HepG2 (cell line): Measurements from ENCODE around the gene MXRA7. TPM values are rescaled to one million over a fixed set of nuclear protein-coding genes. Genes with fewer than 3 reads are reported as not detected.
A peak's percentile ranks its signal among the peaks of the same experiment; 100 is the strongest.

Source experiments
- ARNTL ChIP-seq: sonication (generic); formaldehyde crosslinking; IDR thresholded peaks from 2 replicates; pipeline ENCODE4 v1.4.0; 2020; ENCODE audit warnings: mild to moderate bottlenecking, missing genetic modification reagents
- PHF8 ChIP-seq: sonication (generic); formaldehyde crosslinking; IDR thresholded peaks from 2 replicates; pipeline ENCODE4 v1.5.0; 2020; ENCODE audit warnings: missing genetic modification reagents
- RBFOX2 ChIP-seq: fragments of 200-400 bp; formaldehyde crosslinking; IDR thresholded peaks from 2 replicates; pipeline ENCODE4 v1.6.1; 2017; ENCODE audit warnings: low read depth, mild to moderate bottlenecking, low read length
- ZNF33B ChIP-seq: sonication (generic); formaldehyde crosslinking; IDR thresholded peaks from 2 replicates; pipeline ENCODE4 v1.5.1; 2020; ENCODE audit warnings: mild to moderate bottlenecking, missing genetic modification reagents
- ZNF598 ChIP-seq: sonication (generic); formaldehyde crosslinking; IDR thresholded peaks from 2 replicates; pipeline ENCODE4 v1.5.1; 2020; ENCODE audit warnings: mild to moderate bottlenecking, missing genetic modification reagents, borderline replicate concordance
- polyA plus RNA-seq, 8 experiments: library from polyadenylated mRNA; depleted of rRNA in 3 of 8; stranded (reverse) in 7 of 8; unstranded in 1 of 8; fragments of >200 nt; fragmentation: Illumina TruSeq in 4 of 8; extraction: Trizol in 4 of 8; gene quantifications; 2 replicates each; pipeline versions ENCODE4 v1.2.1 to v1.2.3, GENCODE V29; 2011 to 2016; ENCODE audit warnings: low read depth in 4 of 8, missing spikeins in 1 of 8, mixed read lengths in 1 of 8; ENCODE audit not compliant: insufficient read depth in 1 of 8
- total RNA-seq, 5 experiments: library from RNA; depleted of rRNA; stranded (reverse); fragments of >200 nt; fragmentation: Illumina TruSeq; extraction: Trizol; gene quantifications; 2 replicates each; pipeline ENCODE4 v1.2.3, GENCODE V29; 2016; ENCODE audit warnings: low read depth in 1 of 5
- TF ChIP-seq, protein P1 (sequence below): sonication (generic); formaldehyde crosslinking; IDR thresholded peaks from 2 replicates; pipeline ENCODE4 v1.5.1; 2020; ENCODE audit warnings: mild to moderate bottlenecking, missing genetic modification reagents, moderate library complexity
- TF ChIP-seq, protein P2 (sequence below): IDR thresholded peaks from 2 replicates; pipeline ENCODE4 v1.6.1; 2012; ENCODE audit warnings: inconsistent platforms
- TF ChIP-seq, protein P3 (sequence below): sonication (generic); formaldehyde crosslinking; IDR thresholded peaks from 2 replicates; pipeline ENCODE4 v1.5.1; 2020; ENCODE audit warnings: missing genetic modification reagents, mild to moderate bottlenecking, borderline replicate concordance
- TF ChIP-seq, protein P4 (sequence below): sonication (generic); formaldehyde crosslinking; conservative IDR thresholded peaks from 2 replicates; pipeline ENCODE4 v1.8.0; 2022; ENCODE audit warnings: mild to moderate bottlenecking, moderate library complexity, missing genetic modification reagents
- TF ChIP-seq, protein P5 (sequence below): sonication (generic); formaldehyde crosslinking; IDR thresholded peaks from 2 replicates; pipeline ENCODE4 v1.5.0; 2020; ENCODE audit warnings: mild to moderate bottlenecking, missing genetic modification reagents, borderline replicate concordance
- TF ChIP-seq, protein P6 (sequence below): sonication (generic); formaldehyde crosslinking; IDR thresholded peaks from 2 replicates; pipeline ENCODE4 v1.4.0; 2020; ENCODE audit warnings: mild to moderate bottlenecking, missing genetic modification reagents

MXRA7 gene
- total and polyA plus RNA-seq, 2 of the 13 experiments (the other 11 are each of a cell fraction or from before 2014, with no cell fraction given) = 44.8 to 112 TPM

DNA sequence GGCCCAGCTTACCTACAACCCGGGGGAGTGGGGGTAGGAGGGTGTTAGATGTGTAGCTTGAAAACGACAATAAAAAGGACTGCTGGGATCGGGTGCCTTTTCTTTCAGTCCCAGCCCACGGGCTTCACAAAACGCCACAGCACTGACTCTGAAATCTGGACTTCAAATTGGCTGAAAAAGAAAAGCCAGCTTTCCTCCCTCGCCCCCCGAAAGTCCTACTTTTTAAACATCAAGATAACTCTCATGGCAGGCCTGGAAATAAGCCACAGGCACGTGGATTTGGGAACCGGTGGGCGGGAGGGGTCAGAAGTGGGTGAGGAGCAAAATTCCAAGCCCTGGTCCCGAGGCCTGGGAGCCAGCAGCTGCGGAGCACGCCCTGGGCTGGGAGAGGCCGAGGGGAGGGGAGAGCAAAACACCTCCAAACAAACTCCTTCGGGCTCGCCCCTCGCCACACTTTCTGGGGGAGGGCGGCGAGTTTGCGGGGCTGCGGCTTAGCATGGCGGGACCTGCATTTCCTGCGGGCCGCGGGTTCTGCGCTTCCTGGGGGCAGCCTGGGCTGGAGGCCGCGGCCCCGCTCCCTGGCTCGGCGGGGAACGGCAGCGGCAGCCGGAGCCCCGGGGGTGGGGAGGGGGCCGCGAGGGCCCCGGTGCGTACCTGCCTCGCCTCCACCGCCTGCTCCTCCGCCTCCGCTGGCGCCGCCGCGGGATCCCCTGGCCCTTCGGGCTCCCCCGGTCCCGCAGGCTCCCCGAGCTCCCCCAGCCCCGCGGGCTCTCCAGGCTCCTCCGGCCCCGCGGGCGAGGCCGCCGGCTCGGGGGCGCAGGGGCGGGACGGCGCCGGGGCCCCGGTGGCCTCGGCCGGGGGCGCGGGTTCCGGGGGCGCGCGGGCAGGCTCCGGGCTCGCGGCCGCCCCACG lies 558 bp downstream of the MXRA7 start (continued):
- TF ChIP-seq ARNTL (CRISPR knock-in tag) = peak; percentile 9; the same call in 1 of the 2 replicates
- TF ChIP-seq, protein P1, sequence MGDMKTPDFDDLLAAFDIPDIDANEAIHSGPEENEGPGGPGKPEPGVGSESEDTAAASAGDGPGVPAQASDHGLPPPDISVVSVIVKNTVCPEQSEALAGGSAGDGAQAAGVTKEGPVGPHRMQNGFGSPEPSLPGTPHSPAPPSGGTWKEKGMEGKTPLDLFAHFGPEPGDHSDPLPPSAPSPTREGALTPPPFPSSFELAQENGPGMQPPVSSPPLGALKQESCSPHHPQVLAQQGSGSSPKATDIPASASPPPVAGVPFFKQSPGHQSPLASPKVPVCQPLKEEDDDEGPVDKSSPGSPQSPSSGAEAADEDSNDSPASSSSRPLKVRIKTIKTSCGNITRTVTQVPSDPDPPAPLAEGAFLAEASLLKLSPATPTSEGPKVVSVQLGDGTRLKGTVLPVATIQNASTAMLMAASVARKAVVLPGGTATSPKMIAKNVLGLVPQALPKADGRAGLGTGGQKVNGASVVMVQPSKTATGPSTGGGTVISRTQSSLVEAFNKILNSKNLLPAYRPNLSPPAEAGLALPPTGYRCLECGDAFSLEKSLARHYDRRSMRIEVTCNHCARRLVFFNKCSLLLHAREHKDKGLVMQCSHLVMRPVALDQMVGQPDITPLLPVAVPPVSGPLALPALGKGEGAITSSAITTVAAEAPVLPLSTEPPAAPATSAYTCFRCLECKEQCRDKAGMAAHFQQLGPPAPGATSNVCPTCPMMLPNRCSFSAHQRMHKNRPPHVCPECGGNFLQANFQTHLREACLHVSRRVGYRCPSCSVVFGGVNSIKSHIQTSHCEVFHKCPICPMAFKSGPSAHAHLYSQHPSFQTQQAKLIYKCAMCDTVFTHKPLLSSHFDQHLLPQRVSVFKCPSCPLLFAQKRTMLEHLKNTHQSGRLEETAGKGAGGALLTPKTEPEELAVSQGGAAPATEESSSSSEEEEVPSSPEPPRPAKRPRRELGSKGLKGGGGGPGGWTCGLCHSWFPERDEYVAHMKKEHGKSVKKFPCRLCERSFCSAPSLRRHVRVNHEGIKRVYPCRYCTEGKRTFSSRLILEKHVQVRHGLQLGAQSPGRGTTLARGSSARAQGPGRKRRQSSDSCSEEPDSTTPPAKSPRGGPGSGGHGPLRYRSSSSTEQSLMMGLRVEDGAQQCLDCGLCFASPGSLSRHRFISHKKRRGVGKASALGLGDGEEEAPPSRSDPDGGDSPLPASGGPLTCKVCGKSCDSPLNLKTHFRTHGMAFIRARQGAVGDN = peak; percentile 77
- TF ChIP-seq, protein P2, sequence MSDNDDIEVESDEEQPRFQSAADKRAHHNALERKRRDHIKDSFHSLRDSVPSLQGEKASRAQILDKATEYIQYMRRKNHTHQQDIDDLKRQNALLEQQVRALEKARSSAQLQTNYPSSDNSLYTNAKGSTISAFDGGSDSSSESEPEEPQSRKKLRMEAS = peak; percentile 67
- TF ChIP-seq, protein P3, sequence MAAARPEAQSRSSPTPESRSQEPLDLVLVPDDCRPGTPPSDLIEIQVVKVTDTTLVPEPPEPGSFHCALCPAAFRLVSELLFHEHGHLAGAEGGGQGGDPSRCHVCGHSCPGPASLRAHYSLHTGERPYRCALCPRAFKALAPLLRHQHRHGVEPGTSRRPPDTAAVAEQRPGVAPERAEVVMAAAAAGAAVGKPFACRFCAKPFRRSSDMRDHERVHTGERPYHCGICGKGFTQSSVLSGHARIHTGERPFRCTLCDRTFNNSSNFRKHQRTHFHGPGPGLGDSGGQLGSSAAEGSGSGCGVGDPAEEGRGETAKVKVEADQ = peak; percentile 54; the same call in 1 of the 2 replicates
- TF ChIP-seq ZNF33B = 0 out of 2 replicates have a peak, but pooled peaks have one; percentile 76
- peak; percentile 28; the same call in 1 of the 2 replicates for TF ChIP-seq RBFOX2
- peak; percentile 59; the same call in 1 of the 2 replicates for TF ChIP-seq PHF8 (CRISPR knock-in tag)
- TF ChIP-seq, protein P4, sequence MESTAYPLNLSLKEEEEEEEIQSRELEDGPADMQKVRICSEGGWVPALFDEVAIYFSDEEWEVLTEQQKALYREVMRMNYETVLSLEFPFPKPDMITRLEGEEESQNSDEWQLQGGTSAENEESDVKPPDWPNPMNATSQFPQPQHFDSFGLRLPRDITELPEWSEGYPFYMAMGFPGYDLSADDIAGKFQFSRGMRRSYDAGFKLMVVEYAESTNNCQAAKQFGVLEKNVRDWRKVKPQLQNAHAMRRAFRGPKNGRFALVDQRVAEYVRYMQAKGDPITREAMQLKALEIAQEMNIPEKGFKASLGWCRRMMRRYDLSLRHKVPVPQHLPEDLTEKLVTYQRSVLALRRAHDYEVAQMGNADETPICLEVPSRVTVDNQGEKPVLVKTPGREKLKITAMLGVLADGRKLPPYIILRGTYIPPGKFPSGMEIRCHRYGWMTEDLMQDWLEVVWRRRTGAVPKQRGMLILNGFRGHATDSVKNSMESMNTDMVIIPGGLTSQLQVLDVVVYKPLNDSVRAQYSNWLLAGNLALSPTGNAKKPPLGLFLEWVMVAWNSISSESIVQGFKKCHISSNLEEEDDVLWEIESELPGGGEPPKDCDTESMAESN (CRISPR knock-in tag) = 0 out of 2 replicates have a peak, but pooled peaks have one; percentile 38
- TF ChIP-seq, protein P5, sequence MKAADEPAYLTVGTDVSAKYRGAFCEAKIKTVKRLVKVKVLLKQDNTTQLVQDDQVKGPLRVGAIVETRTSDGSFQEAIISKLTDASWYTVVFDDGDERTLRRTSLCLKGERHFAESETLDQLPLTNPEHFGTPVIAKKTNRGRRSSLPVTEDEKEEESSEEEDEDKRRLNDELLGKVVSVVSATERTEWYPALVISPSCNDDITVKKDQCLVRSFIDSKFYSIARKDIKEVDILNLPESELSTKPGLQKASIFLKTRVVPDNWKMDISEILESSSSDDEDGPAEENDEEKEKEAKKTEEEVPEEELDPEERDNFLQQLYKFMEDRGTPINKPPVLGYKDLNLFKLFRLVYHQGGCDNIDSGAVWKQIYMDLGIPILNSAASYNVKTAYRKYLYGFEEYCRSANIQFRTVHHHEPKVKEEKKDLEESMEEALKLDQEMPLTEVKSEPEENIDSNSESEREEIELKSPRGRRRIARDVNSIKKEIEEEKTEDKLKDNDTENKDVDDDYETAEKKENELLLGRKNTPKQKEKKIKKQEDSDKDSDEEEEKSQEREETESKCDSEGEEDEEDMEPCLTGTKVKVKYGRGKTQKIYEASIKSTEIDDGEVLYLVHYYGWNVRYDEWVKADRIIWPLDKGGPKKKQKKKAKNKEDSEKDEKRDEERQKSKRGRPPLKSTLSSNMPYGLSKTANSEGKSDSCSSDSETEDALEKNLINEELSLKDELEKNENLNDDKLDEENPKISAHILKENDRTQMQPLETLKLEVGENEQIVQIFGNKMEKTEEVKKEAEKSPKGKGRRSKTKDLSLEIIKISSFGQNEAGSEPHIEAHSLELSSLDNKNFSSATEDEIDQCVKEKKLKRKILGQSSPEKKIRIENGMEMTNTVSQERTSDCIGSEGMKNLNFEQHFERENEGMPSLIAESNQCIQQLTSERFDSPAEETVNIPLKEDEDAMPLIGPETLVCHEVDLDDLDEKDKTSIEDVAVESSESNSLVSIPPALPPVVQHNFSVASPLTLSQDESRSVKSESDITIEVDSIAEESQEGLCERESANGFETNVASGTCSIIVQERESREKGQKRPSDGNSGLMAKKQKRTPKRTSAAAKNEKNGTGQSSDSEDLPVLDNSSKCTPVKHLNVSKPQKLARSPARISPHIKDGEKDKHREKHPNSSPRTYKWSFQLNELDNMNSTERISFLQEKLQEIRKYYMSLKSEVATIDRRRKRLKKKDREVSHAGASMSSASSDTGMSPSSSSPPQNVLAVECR (CRISPR knock-in tag) = peak; percentile 16; the same call in 1 of the 2 replicates
- TF ChIP-seq, protein P6, sequence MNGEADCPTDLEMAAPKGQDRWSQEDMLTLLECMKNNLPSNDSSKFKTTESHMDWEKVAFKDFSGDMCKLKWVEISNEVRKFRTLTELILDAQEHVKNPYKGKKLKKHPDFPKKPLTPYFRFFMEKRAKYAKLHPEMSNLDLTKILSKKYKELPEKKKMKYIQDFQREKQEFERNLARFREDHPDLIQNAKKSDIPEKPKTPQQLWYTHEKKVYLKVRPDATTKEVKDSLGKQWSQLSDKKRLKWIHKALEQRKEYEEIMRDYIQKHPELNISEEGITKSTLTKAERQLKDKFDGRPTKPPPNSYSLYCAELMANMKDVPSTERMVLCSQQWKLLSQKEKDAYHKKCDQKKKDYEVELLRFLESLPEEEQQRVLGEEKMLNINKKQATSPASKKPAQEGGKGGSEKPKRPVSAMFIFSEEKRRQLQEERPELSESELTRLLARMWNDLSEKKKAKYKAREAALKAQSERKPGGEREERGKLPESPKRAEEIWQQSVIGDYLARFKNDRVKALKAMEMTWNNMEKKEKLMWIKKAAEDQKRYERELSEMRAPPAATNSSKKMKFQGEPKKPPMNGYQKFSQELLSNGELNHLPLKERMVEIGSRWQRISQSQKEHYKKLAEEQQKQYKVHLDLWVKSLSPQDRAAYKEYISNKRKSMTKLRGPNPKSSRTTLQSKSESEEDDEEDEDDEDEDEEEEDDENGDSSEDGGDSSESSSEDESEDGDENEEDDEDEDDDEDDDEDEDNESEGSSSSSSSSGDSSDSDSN (CRISPR knock-in tag) = peak; percentile 70; the same call in 1 of the 2 replicates
- TF ChIP-seq ZNF598 (CRISPR knock-in tag) = 0 out of 2 replicates have a peak, but pooled peaks have one; percentile 63
